Vagina (tissue), 2 donors: ENCODE results near the gene CAMK4.

Source experiments
- POLR2A ChIP-seq, 2 donors: fragments of 450-650 bp; IDR thresholded peaks; one replicate each; pipeline ENCODE4 v1.6.1; 2017; ENCODE audit warnings: antibody characterized with exemption in 2 of 2, mild to moderate bottlenecking in 2 of 2, moderate library complexity in 2 of 2
- TF ChIP-seq, protein P1 (sequence below), 3 experiments: fragments of 450-650 bp in 2 of 3; fragments of 200-600 bp in 1 of 3; sonication (generic) in 1 of 3; IDR thresholded peaks; one replicate each; pipeline ENCODE4 v1.5.1; 2017 to 2019; ENCODE audit warnings: antibody characterized with exemption in 3 of 3, mild to moderate bottlenecking in 2 of 3, moderate library complexity in 2 of 3

DNA sequence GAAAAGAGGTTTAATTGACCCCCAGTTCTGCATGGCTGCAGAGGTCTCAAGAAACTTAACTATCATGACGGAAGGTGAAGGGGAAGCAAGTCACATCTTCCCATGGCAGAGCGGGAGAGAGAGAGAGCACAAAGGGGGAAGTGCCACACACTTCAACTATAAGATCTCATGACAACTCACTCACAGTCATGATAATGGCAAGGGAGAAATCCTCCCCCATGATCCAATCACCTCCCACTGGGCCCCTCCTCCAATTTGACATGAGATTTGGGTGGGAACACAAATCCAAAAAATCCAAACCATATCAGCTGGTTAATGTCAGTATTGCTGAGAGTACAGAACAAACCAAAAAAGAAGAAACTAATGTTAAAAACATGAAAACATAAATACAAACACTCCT lies 168.0 kb downstream of the CAMK4 start:
- TF ChIP-seq, protein P1, sequence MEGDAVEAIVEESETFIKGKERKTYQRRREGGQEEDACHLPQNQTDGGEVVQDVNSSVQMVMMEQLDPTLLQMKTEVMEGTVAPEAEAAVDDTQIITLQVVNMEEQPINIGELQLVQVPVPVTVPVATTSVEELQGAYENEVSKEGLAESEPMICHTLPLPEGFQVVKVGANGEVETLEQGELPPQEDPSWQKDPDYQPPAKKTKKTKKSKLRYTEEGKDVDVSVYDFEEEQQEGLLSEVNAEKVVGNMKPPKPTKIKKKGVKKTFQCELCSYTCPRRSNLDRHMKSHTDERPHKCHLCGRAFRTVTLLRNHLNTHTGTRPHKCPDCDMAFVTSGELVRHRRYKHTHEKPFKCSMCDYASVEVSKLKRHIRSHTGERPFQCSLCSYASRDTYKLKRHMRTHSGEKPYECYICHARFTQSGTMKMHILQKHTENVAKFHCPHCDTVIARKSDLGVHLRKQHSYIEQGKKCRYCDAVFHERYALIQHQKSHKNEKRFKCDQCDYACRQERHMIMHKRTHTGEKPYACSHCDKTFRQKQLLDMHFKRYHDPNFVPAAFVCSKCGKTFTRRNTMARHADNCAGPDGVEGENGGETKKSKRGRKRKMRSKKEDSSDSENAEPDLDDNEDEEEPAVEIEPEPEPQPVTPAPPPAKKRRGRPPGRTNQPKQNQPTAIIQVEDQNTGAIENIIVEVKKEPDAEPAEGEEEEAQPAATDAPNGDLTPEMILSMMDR (IDR thresholded peaks at IDR 0.05): no peak
- no peak for TF ChIP-seq POLR2A (IDR thresholded peaks at IDR 0.05)
